Peyer's patch (tissue), 4 donors: Measurements from ENCODE around the gene LMTK3. TPM values are rescaled to one million over a fixed set of nuclear protein-coding genes. Genes with fewer than 3 reads are reported as not detected.
A peak's percentile ranks its signal among the peaks of the same experiment; 100 is the strongest.
"Not testable (repeated sequence)": the region's sequence is repeated elsewhere in the genome, so short reads cannot be mapped to it uniquely, and the experiment has no call there.

Source experiments
- DNase-seq, 3 donors: peaks; one replicate each; pipeline ENCODE4 v3.0.0-alpha.2; 2017 to 2019
- H3K27ac ChIP-seq, 4 donors: fragments of 200-600 bp; sonication (generic); one replicate each; pipeline ENCODE4 v1.5.1; 2016 to 2019
- H3K27me3 ChIP-seq, 2 donors: fragments of 200-600 bp; sonication (generic); one replicate each; pipeline ENCODE4 v1.5.1; 2019
- H3K36me3 ChIP-seq, 3 donors: fragments of 200-600 bp; sonication (generic); one replicate each; pipeline ENCODE4 v1.5.1; 2016 to 2019
- H3K4me1 ChIP-seq, 4 donors: fragments of 200-600 bp; sonication (generic); one replicate each; pipeline ENCODE4 v1.5.1; 2016 to 2019
- H3K4me3 ChIP-seq, 4 donors: fragments of 200-600 bp; sonication (generic); 1 replicate in 3 of 4; 2 replicates in 1 of 4; pipeline ENCODE4 v1.5.1; 2016 to 2019; ENCODE audit warnings: mild to moderate bottlenecking in 1 of 4
- H3K9me3 ChIP-seq, 4 donors: fragments of 200-600 bp; sonication (generic); one replicate each; pipeline ENCODE4 v1.5.1; 2016 to 2019; ENCODE audit warnings: mild to moderate bottlenecking in 1 of 4
- POLR2A ChIP-seq, 2 donors: fragments of 450-650 bp; IDR thresholded peaks; one replicate each; pipeline ENCODE4 v1.5.1; 2017; ENCODE audit warnings: antibody characterized with exemption in 2 of 2, mild to moderate bottlenecking in 2 of 2, moderate library complexity in 2 of 2
- total RNA-seq, 4 donors: library from RNA; depleted of rRNA; stranded (reverse); fragments of >200 nt; gene quantifications; one replicate each; pipeline ENCODE4 v1.1.0, GENCODE V29; 2016
- TF ChIP-seq, protein P1 (sequence below), 6 experiments: fragments of 450-650 bp in 4 of 6; fragments of 200-600 bp in 2 of 6; sonication (generic) in 1 of 6; IDR thresholded peaks; one replicate each; pipeline ENCODE4 v1.5.1; 2017 to 2019; ENCODE audit warnings: antibody characterized with exemption in 6 of 6, mild to moderate bottlenecking in 3 of 6, moderate library complexity in 1 of 6

LMTK3 gene
- total RNA-seq, 4 donors from 2014 or later = 8.2 to 17.6 (median 12.8) TPM

DNA sequence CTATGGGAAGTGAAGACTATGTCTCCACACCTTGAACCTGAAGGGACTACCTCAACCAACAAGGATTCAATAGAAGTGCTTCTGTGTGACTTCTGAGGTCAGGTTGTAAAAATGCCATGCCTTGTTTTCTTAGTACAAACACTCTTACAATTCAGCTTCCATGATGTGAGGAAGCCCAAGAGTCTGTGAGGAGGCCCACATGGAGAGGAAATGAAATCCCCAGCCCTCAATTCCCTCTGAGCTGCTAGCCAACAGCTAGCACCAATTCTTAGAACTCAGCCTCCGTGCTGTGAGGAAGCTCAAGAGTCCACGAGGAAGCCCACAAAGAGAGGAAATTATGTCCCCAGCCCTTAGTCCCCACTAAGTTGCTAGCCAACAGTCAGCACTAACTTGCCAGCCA, 12.6 kb upstream of the LMTK3 start:
- H3K4me1 ChIP-seq = no peaks in the 10 kb centered on the region
- H3K36me3 ChIP-seq = no peaks in the 10 kb centered on the region
- no peak overlapping the region for H3K4me3 ChIP-seq
- H3K9me3 ChIP-seq = peaks cover 0 to 21% (median 5%) of the 10 kb centered on the region in 4 donors
- no peaks in the 10 kb centered on the region for H3K27me3 ChIP-seq
- DNase-seq = no peak
- no peak overlapping the region for H3K27ac ChIP-seq
- TF ChIP-seq, protein P1, sequence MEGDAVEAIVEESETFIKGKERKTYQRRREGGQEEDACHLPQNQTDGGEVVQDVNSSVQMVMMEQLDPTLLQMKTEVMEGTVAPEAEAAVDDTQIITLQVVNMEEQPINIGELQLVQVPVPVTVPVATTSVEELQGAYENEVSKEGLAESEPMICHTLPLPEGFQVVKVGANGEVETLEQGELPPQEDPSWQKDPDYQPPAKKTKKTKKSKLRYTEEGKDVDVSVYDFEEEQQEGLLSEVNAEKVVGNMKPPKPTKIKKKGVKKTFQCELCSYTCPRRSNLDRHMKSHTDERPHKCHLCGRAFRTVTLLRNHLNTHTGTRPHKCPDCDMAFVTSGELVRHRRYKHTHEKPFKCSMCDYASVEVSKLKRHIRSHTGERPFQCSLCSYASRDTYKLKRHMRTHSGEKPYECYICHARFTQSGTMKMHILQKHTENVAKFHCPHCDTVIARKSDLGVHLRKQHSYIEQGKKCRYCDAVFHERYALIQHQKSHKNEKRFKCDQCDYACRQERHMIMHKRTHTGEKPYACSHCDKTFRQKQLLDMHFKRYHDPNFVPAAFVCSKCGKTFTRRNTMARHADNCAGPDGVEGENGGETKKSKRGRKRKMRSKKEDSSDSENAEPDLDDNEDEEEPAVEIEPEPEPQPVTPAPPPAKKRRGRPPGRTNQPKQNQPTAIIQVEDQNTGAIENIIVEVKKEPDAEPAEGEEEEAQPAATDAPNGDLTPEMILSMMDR (IDR thresholded peaks at IDR 0.05) = no peak
- TF ChIP-seq POLR2A (IDR thresholded peaks at IDR 0.05) = no peak

DNA sequence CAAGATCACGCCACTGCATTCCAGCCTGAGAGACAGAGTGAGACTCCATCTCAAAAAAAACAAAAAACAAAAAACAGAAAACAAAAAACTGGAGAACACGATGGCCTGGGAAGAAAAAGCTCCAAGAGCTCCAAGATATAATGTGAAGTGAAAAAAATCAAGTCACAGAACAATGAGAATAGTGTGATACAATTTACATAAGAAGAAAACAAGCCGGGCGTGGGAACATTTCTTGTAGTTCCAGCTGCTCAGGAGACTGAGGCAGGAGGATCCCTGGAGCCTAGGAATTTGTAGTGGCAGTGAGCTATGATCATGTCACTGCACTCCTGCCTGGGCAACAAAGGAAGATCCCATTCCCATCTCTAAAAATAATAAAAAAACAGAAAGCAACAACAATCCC, 8.5 kb upstream of the LMTK3 start:
- no peak overlapping the region for H3K27ac ChIP-seq
- H3K4me3 ChIP-seq = no peak overlapping the region
- no peak for DNase-seq
- no peaks in the 10 kb centered on the region for H3K27me3 ChIP-seq
- no peaks in the 10 kb centered on the region for H3K4me1 ChIP-seq
- no peak for TF ChIP-seq POLR2A (IDR thresholded peaks at IDR 0.05)
- TF ChIP-seq, protein P1 (IDR thresholded peaks at IDR 0.05) = no peak
- H3K9me3 ChIP-seq = peaks cover 0 to 8% (median 2%) of the 10 kb centered on the region in 4 donors
- no peaks in the 10 kb centered on the region for H3K36me3 ChIP-seq

DNA sequence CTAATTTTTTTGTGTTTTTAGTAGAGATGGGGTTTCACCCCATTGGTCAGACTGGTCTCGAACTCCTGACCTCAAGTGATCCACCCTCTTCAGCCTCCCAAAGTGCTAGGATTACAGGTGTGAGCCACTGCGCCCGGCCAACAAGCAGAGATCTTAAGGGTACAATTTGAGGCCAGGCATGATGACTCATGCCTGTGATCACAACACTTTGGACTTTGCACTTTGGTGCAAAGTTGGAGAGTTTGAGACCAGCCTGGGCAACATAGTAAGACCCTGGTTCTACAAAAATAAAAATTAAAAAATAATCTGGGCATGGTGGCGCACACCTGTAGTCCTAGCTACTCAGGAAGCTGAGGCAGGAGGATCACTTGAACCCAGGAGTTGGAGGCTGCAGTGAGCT, 7.8 kb upstream of the LMTK3 start:
- not testable (repeated sequence) for H3K27ac ChIP-seq, H3K27me3 ChIP-seq, H3K9me3 ChIP-seq, DNase-seq, H3K36me3 ChIP-seq, H3K4me1 ChIP-seq, H3K4me3 ChIP-seq

- H3K9me3 ChIP-seq = no peaks in the 10 kb centered on the region
- no peak overlapping the region for H3K4me3 ChIP-seq
- no peaks in the 10 kb centered on the region for H3K36me3 ChIP-seq
- H3K4me1 ChIP-seq = peaks cover 0 to 7% (median 1%) of the 10 kb centered on the region in 4 donors
- H3K27ac ChIP-seq = no peak overlapping the region
- DNase-seq = no peak
- H3K27me3 ChIP-seq = no peaks in the 10 kb centered on the region
- no peak for TF ChIP-seq POLR2A (IDR thresholded peaks at IDR 0.05)
- TF ChIP-seq, protein P1 (IDR thresholded peaks at IDR 0.05) = no peak
Measured at GRCh38 chr19:48518207-48518606, 6.6 kb upstream of the LMTK3 start.

DNA sequence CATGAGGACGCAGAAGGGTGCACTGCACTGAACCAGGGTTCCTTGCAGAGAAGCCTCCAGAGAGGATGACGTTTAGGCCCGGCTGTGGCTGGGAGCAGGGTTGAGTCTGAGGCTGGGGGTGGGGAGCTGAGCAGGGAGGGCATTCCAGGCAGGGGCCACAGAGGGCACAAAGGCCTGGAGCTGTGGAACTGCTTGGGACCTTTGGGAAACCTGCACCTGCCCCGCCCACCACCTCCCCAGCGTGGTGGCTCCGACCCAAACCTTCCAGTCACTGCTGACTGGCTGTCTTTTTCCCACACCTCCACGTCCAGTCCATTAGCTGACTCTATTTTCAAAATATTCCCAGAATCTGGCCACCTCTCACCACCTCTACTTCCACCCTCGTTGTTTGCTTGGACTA, 4.9 kb upstream of the LMTK3 start:
- no peak overlapping the region for H3K27ac ChIP-seq
- no peaks in the 10 kb centered on the region for H3K36me3 ChIP-seq
- no peak overlapping the region for H3K4me3 ChIP-seq
- H3K4me1 ChIP-seq = peaks cover 0 to 15% (median 4%) of the 10 kb centered on the region in 4 donors
- peaks cover 0 to 5% of the 10 kb centered on the region in 2 donors for H3K27me3 ChIP-seq
- no peaks in the 10 kb centered on the region for H3K9me3 ChIP-seq
- TF ChIP-seq POLR2A (IDR thresholded peaks at IDR 0.05) = no peak
- TF ChIP-seq, protein P1 (IDR thresholded peaks at IDR 0.05) = no peak
- DNase-seq = no peak

GRCh38 chr19:48514123-48514458, 2.5 kb upstream of the LMTK3 start:
- H3K4me3 ChIP-seq = peak overlapping the region in 2 of 4 donors; percentile 72 to 73
- peaks cover 0 to 9% of the 10 kb centered on the region in 2 donors for H3K27me3 ChIP-seq
- peaks cover 0 to 25% (median 7%) of the 10 kb centered on the region in 4 donors for H3K4me1 ChIP-seq
- H3K27ac ChIP-seq = no peak overlapping the region
- no peak for TF ChIP-seq POLR2A (IDR thresholded peaks at IDR 0.05)
- TF ChIP-seq, protein P1 (IDR thresholded peaks at IDR 0.05) = no peak
- H3K9me3 ChIP-seq = no peaks in the 10 kb centered on the region
- H3K36me3 ChIP-seq = no peaks in the 10 kb centered on the region
- DNase-seq = no peak
